ENCODE results near the gene EMX1.

EMX1 gene

GRCh38 chr2:72956050-72956395 is 38.7 kb downstream of the EMX1 start:
- in situ Hi-C loops (cut with MboI; ENCODE audit: low sequenced_read_pairs): no loop called here

- in situ Hi-C loops (cut with MboI; ENCODE audit: low sequenced_read_pairs): no loop called here
These were observed 39.6 kb downstream of the EMX1 start for GRCh38 chr2:72956936-72957335.

GRCh38 chr2:72958542-72959385 is 41.4 kb downstream of the EMX1 start:
- in situ Hi-C loops (cut with MboI; ENCODE audit: low sequenced_read_pairs): no loop called here

- in situ Hi-C loops (cut with MboI; ENCODE audit: low sequenced_read_pairs): no loop called here
These were observed 42.2 kb downstream of the EMX1 start for GRCh38 chr2:72959554-72959953.

- in situ Hi-C loops (cut with MboI; ENCODE audit: low sequenced_read_pairs): no loop called here
These were observed 43.0 kb downstream of the EMX1 start for GRCh38 chr2:72959995-72960981.

GRCh38 chr2:72961036-72961720 is 43.9 kb downstream of the EMX1 start:
- in situ Hi-C loops (cut with MboI; ENCODE audit: low sequenced_read_pairs): no loop called here

GRCh38 chr2:72961853-72962468 is 44.6 kb downstream of the EMX1 start:
- in situ Hi-C loops (cut with MboI; ENCODE audit: low sequenced_read_pairs): no loop called here

- in situ Hi-C loops (cut with MboI; ENCODE audit: low sequenced_read_pairs): no loop called here
These were observed 45.6 kb downstream of the EMX1 start for GRCh38 chr2:72962911-72963310.

GRCh38 chr2:72963423-72964145 is 46.3 kb downstream of the EMX1 start:
- in situ Hi-C loops (cut with MboI; ENCODE audit: low sequenced_read_pairs): no loop called here

GRCh38 chr2:72964146-72964525 is 46.8 kb downstream of the EMX1 start:
- in situ Hi-C loops (cut with MboI; ENCODE audit: low sequenced_read_pairs): no loop called here

GRCh38 chr2:72965016-72965415 is 47.7 kb downstream of the EMX1 start:
- in situ Hi-C loops (cut with MboI; ENCODE audit: low sequenced_read_pairs): no loop called here

GRCh38 chr2:72965770-72966450 is 48.6 kb downstream of the EMX1 start:
- in situ Hi-C loops (cut with MboI; ENCODE audit: low sequenced_read_pairs): no loop called here

- in situ Hi-C loops (cut with MboI; ENCODE audit: low sequenced_read_pairs): no loop called here
These were observed 51.0 kb downstream of the EMX1 start for GRCh38 chr2:72968286-72968685.

- in situ Hi-C loops (cut with MboI; ENCODE audit: low sequenced_read_pairs): no loop called here
These were observed 52.4 kb downstream of the EMX1 start for GRCh38 chr2:72969706-72970105.

- in situ Hi-C loops (cut with MboI; ENCODE audit: low sequenced_read_pairs): no loop called here
These were observed 53.7 kb downstream of the EMX1 start for GRCh38 chr2:72971036-72971435.

- in situ Hi-C loops (cut with MboI; ENCODE audit: low sequenced_read_pairs): no loop called here
These were observed 55.2 kb downstream of the EMX1 start for GRCh38 chr2:72972352-72973136.

- in situ Hi-C loops (cut with MboI; ENCODE audit: low sequenced_read_pairs): no loop called here
These were observed 55.8 kb downstream of the EMX1 start for GRCh38 chr2:72973137-72973535.

- in situ Hi-C loops (cut with MboI; ENCODE audit: low sequenced_read_pairs): no loop called here
These were observed 56.5 kb downstream of the EMX1 start for GRCh38 chr2:72973566-72974435.
